Ectodermal cell (in vitro differentiated cells): ENCODE results near the gene PANK1.

Source experiments
- H3K27ac ChIP-seq: 2 replicates; pipeline ENCODE4 v1.7.0; 2013; ENCODE audit warnings: mild to moderate bottlenecking, low read depth, low read length; ENCODE audit not compliant: insufficient read depth, poor library complexity, severe bottlenecking
- H3K27me3 ChIP-seq: 2 replicates; pipeline ENCODE4 v1.7.0; 2013; ENCODE audit warnings: mild to moderate bottlenecking, low read length; ENCODE audit not compliant: insufficient read depth, control insufficient read depth, poor library complexity, severe bottlenecking
- H3K36me3 ChIP-seq: one replicate; pipeline ENCODE4 v1.7.0; 2013; ENCODE audit warnings: low read length; ENCODE audit not compliant: control insufficient read depth, insufficient read depth
- H3K4me1 ChIP-seq: one replicate; pipeline ENCODE4 v1.7.0; 2013; ENCODE audit warnings: low read length; ENCODE audit not compliant: control insufficient read depth, insufficient read depth
- H3K4me3 ChIP-seq: 2 replicates; pipeline ENCODE4 v1.7.0; 2013; ENCODE audit warnings: low read depth, low read length, control low read depth; ENCODE audit not compliant: insufficient read depth
- H3K9me3 ChIP-seq: 2 replicates; pipeline ENCODE4 v1.7.0; 2013; ENCODE audit warnings: mild to moderate bottlenecking, low read length, moderate library complexity; ENCODE audit not compliant: control insufficient read depth
- WGBS, 2 experiments: methylation state at CpG; one replicate each; pipeline ENCODE4 v1.1.7; 2013; ENCODE audit warnings: missing lambda C conversion rate in 2 of 2; 5-methylcytosine and 5-hydroxymethylcytosine counted together

The PANK1 gene

GRCh38 chr10:89604200-89604599 is 40.8 kb downstream of the PANK1 start:
- H3K9me3 ChIP-seq, result no peaks in the 10 kb centered on the region
- no peak overlapping the region for H3K27ac ChIP-seq
- H3K27me3 ChIP-seq, result no peaks in the 10 kb centered on the region
- WGBS, 2 experiments, result 95% methylated on average over 5 of the region's 5 CpGs
- H3K36me3 ChIP-seq, result peaks cover 8% of the 10 kb centered on the region
- H3K4me3 ChIP-seq, result no peak overlapping the region
- H3K4me1 ChIP-seq, result no peaks in the 10 kb centered on the region

GRCh38 chr10:89602919-89603318 is 42.1 kb downstream of the PANK1 start:
- Histone ChIP-seq H3K4me3 (no peak overlapping the region), H3K9me3 (no peaks in the 10 kb centered on the region), H3K4me1 (no peaks in the 10 kb centered on the region), H3K27me3 (no peaks in the 10 kb centered on the region), H3K36me3 (peaks cover 18% of the 10 kb centered on the region), H3K27ac (no peak overlapping the region)
- 88 to 98% methylated on average over 2 of the region's 2 CpGs for WGBS, 2 experiments

GRCh38 chr10:89601728-89602361 is 43.2 kb downstream of the PANK1 start:
- no peaks in the 10 kb centered on the region for H3K27me3 ChIP-seq
- H3K9me3 ChIP-seq, result no peaks in the 10 kb centered on the region
- no peak overlapping the region for H3K4me3 ChIP-seq
- peaks cover 15% of the 10 kb centered on the region for H3K36me3 ChIP-seq
- no peaks in the 10 kb centered on the region for H3K4me1 ChIP-seq
- no peak overlapping the region for H3K27ac ChIP-seq
- 81 to 95% methylated on average over 2 of the region's 2 CpGs for whole genome bisulfite sequencing, 2 experiments

- H3K4me3 ChIP-seq, result no peak overlapping the region
- H3K27me3 ChIP-seq, result no peaks in the 10 kb centered on the region
- H3K4me1 ChIP-seq, result no peaks in the 10 kb centered on the region
- no peak overlapping the region for H3K27ac ChIP-seq
- no peaks in the 10 kb centered on the region for H3K9me3 ChIP-seq
- peaks cover 15% of the 10 kb centered on the region for H3K36me3 ChIP-seq
- 96% methylated on average over 3 of the region's 3 CpGs for WGBS, 2 experiments
Measured at GRCh38 chr10:89600041-89600440, 45.0 kb downstream of the PANK1 start.

- no peaks in the 10 kb centered on the region for H3K27me3 ChIP-seq
- H3K36me3 ChIP-seq, result peaks cover 14% of the 10 kb centered on the region
- H3K9me3 ChIP-seq, result no peaks in the 10 kb centered on the region
- H3K27ac ChIP-seq, result no peak overlapping the region
- H3K4me1 ChIP-seq, result no peaks in the 10 kb centered on the region
- H3K4me3 ChIP-seq, result no peak overlapping the region
- 86 to 87% methylated on average over 10 of the region's 10 CpGs for WGBS, 2 experiments
Measured at GRCh38 chr10:89593043-89593442, 52.0 kb downstream of the PANK1 start.

GRCh38 chr10:89592539-89592938 is 52.5 kb downstream of the PANK1 start:
- H3K27ac ChIP-seq, result no peak overlapping the region
- no peaks in the 10 kb centered on the region for H3K9me3 ChIP-seq
- H3K27me3 ChIP-seq, result no peaks in the 10 kb centered on the region
- peaks cover 15% of the 10 kb centered on the region for H3K36me3 ChIP-seq
- 83 to 86% methylated on average over 3 of the region's 3 CpGs for WGBS, 2 experiments
- H3K4me3 ChIP-seq, result no peak overlapping the region
- no peaks in the 10 kb centered on the region for H3K4me1 ChIP-seq

DNA sequence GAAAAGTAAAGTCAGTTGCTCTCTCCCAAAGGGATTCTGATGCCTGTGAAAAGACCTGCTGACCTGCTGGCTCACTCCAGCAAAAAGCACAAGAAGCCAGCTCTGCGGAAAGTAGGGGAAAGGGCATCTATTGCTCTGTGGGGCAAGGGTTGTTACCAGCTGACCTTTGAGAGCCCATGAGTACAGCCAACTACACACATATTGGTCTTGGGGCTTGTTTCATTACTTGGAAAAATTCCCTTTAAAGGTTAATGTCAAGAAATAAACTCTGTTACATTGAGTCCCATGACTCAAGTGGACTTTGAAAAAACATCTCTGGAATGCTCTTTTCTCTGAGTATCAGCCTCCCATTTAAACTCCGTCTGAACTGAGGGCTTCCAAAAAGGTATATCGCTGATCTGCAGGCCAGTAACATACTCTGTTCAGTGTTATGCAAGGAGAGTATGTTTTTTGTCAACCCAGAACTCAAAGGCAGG is 53.2 kb downstream of the PANK1 start:
- Histone ChIP-seq H3K4me1 (no peaks in the 10 kb centered on the region), H3K4me3 (no peak overlapping the region), H3K27ac (no peak overlapping the region), H3K9me3 (no peaks in the 10 kb centered on the region), H3K36me3 (peaks cover 15% of the 10 kb centered on the region), H3K27me3 (no peaks in the 10 kb centered on the region)
- WGBS, 2 experiments, result 92 to 94% methylated on average over 3 of the region's 3 CpGs

- Histone ChIP-seq H3K4me1 (no peaks in the 10 kb centered on the region), H3K36me3 (peaks cover 15% of the 10 kb centered on the region), H3K27ac (peak overlapping the region; percentile 52), H3K27me3 (no peaks in the 10 kb centered on the region), H3K4me3 (no peak overlapping the region), H3K9me3 (no peaks in the 10 kb centered on the region)
- 91 to 92% methylated on average over 4 of the region's 5 CpGs for WGBS, 2 experiments
Measured at GRCh38 chr10:89591111-89591795, 53.8 kb downstream of the PANK1 start.

DNA sequence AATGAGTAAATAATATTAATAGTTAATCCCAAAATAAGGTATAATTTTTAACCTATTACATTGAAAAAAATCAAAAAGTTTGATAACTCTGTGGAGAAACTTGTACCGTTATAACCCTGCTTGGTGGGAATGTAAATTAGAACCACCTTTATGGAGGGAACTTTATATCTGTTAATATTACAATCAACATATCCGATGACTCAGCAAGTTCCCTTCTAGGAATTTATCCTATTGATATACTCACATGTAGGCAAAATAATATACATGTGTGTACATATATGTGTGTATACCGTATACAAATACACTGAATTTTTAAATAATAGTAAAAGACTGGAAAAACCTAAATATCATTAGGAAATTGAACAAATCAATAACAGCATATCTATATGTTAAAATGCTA is 54.7 kb downstream of the PANK1 start:
- H3K4me1 ChIP-seq, result no peaks in the 10 kb centered on the region
- peaks cover 15% of the 10 kb centered on the region for H3K36me3 ChIP-seq
- H3K27ac ChIP-seq, result no peak overlapping the region
- no peaks in the 10 kb centered on the region for H3K9me3 ChIP-seq
- H3K27me3 ChIP-seq, result no peaks in the 10 kb centered on the region
- WGBS, 2 experiments, result no CpG with 5 or more reads among the region's 3 CpGs
- H3K4me3 ChIP-seq, result no peak overlapping the region

DNA sequence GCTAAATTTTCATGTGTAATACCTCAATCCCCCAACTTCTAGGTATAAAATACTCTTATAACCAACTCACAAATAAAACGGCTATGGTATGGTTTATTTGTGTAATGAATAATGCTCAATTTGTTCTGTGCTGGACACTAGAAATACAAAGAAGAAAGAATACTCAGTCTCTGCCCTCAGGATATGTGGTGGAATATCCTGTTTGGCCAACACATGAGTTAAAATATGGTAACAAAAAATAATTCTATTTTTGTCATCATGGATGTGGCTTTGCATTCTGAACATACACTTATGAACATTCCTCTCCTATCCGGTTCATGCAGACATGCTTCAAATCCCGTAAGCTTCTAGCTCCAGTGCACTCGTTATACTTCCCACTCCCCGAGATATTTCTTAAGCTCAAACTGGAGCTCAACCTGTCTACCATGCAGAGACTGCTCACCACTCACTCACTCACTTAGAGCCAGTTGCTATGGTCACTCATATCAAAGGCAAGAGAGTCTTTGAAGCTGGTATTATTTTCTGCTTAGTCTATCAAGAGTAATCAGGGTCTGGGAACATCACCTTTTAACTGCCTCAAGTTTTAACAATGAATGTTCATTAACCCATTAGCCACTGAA is 55.8 kb downstream of the PANK1 start:
- Histone ChIP-seq H3K4me3 (no peak overlapping the region), H3K27me3 (no peaks in the 10 kb centered on the region), H3K9me3 (no peaks in the 10 kb centered on the region), H3K27ac (no peak overlapping the region), H3K4me1 (no peaks in the 10 kb centered on the region), H3K36me3 (peaks cover 15% of the 10 kb centered on the region)
- 94 to 95% methylated on average over 4 of the region's 5 CpGs for WGBS, 2 experiments
